ENCODE results near the gene SFRP5. TPM values are rescaled to one million over a fixed set of nuclear protein-coding genes. Genes with fewer than 3 reads are reported as not detected.

The SFRP5 gene
- total RNA-seq, 4 donors from 2014 or later: 0.25 to 2.2 (median 0.93) TPM; not detected in 1

GRCh38 chr10:97774811-97775294 is 3.1 kb upstream of the SFRP5 start:
- Histone ChIP-seq H3K27ac (no peak overlapping the region), H3K36me3 (no peaks in the 10 kb centered on the region), H3K27me3 (peaks cover 12 to 22% (median 21%) of the 10 kb centered on the region in 3 donors), H3K4me3 (no peak overlapping the region), H3K4me1 (peaks cover 0 to 5% of the 10 kb centered on the region in 2 donors), H3K9me3 (no peaks in the 10 kb centered on the region)
- intact Hi-C loops (cut with DNase I; ENCODE audit: low total_unique reads) (no loop called here), in situ Hi-C loops (cut with MboI; ENCODE audit: low sequenced_read_pairs in 4 of 4) (loop anchor here in 2 of 4 donors (25.0 kb wide), 1 partner anchor 262 kb away; the partner anchor contains the start of gene CRTAC1 (in 2 of the 2))
- no peak for DNase-seq
- ATAC-seq: no peak
- TF ChIP-seq CTCF (IDR thresholded peaks at IDR 0.05 in 4 of 5, conservative IDR thresholded peaks at IDR 0.05 in 1 of 5) (no peak), POLR2A (IDR thresholded peaks at IDR 0.05) (no peak)

DNA sequence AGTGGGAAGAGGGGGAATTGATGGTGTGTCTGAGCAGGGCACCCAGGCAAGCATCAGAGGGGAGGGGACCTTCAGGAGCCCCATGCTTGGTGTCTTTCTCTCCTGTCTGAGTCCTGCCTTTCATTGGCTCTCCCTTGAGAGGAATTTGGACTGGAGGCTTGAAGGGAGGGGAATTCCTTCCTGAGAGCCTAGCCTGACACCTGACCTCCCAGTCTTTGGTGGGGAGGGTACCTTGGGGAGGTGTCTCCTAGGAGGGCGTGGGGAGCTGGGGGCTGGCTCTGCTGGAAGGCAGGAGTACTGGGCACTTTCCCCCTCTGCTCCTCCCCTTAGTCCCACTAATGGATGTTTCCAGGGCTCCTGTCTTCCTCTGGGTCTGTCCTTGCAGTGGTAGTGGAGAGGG is 1.3 kb upstream of the SFRP5 start:
- H3K27ac ChIP-seq: no peak overlapping the region
- in situ Hi-C loops (cut with MboI; ENCODE audit: low sequenced_read_pairs in 4 of 4): loop anchor here in 1 of 4 donors (25.0 kb wide), 1 partner anchor 264 kb away; the partner anchor contains the start of gene CRTAC1
- no peak overlapping the region for H3K4me3 ChIP-seq
- intact Hi-C loops (cut with DNase I; ENCODE audit: low total_unique reads): no loop called here
- ATAC-seq (no peak), DNase-seq (no peak)
- TF ChIP-seq CTCF (IDR thresholded peaks at IDR 0.05 in 4 of 5, conservative IDR thresholded peaks at IDR 0.05 in 1 of 5) (no peak), POLR2A (IDR thresholded peaks at IDR 0.05) (no peak)
- H3K4me1 ChIP-seq: peaks cover 0 to 5% of the 10 kb centered on the region in 2 donors
- no peaks in the 10 kb centered on the region for H3K36me3 ChIP-seq
- H3K9me3 ChIP-seq: no peaks in the 10 kb centered on the region
- H3K27me3 ChIP-seq: peaks cover 16 to 30% (median 24%) of the 10 kb centered on the region in 3 donors

GRCh38 chr10:97771055-97771891 is 526 bp downstream of the SFRP5 start:
- intact Hi-C loops (cut with DNase I; ENCODE audit: low total_unique reads): no loop called here

GRCh38 chr10:97770255-97770654 is 1.5 kb downstream of the SFRP5 start:
- intact Hi-C loops (cut with DNase I; ENCODE audit: low total_unique reads) (no loop called here), in situ Hi-C loops (cut with MboI; ENCODE audit: low sequenced_read_pairs in 4 of 4) (loop anchor here in 1 of 4 donors (25.0 kb wide), 1 partner anchor 267 kb away; the partner anchor contains the start of gene CRTAC1)
- ATAC-seq: no peak
- TF ChIP-seq CTCF (IDR thresholded peaks at IDR 0.05 in 4 of 5, conservative IDR thresholded peaks at IDR 0.05 in 1 of 5) (no peak), POLR2A (IDR thresholded peaks at IDR 0.05) (no peak)
- H3K36me3 ChIP-seq: no peaks in the 10 kb centered on the region
- peaks cover 16 to 30% (median 24%) of the 10 kb centered on the region in 3 donors for H3K27me3 ChIP-seq
- H3K4me3 ChIP-seq: no peak overlapping the region
- H3K27ac ChIP-seq: no peak overlapping the region
- no peak for DNase-seq
- H3K4me1 ChIP-seq: peaks cover under 1 to 5% of the 10 kb centered on the region in 2 donors
- H3K9me3 ChIP-seq: no peaks in the 10 kb centered on the region

More at GRCh38 chr10:97771055-97771891, 526 bp downstream of the SFRP5 start:
- DNase-seq (no peak), ATAC-seq (peak; percentile 24 to 30)
- Histone ChIP-seq H3K27me3 (peaks cover 16 to 30% (median 24%) of the 10 kb centered on the region in 3 donors), H3K4me3 (peak overlapping the region; percentile 23 to 47 (median 32)), H3K27ac (no peak overlapping the region), H3K36me3 (no peaks in the 10 kb centered on the region), H3K9me3 (no peaks in the 10 kb centered on the region), H3K4me1 (peaks cover 0 to 5% of the 10 kb centered on the region in 2 donors)
- in situ Hi-C loops (cut with MboI; ENCODE audit: low sequenced_read_pairs in 4 of 4): loop anchor here in 1 of 4 donors (25.0 kb wide), 1 partner anchor 266 kb away; the partner anchor contains the start of gene CRTAC1
- TF ChIP-seq CTCF (IDR thresholded peaks at IDR 0.05 in 4 of 5, conservative IDR thresholded peaks at IDR 0.05 in 1 of 5): no peak
- TF ChIP-seq POLR2A (IDR thresholded peaks at IDR 0.05): no peak

Measured in gastrocnemius medialis (tissue), 4 donors.